Tibial nerve (tissue), 4 donors: ENCODE results near the gene TMEM121.

Source experiments
- EP300 ChIP-seq, 2 donors: sonication (generic); formaldehyde crosslinking; IDR thresholded peaks; one replicate each; pipeline ENCODE4 v1.6.1; 2017; ENCODE audit warnings: antibody characterized with exemption in 2 of 2, mild to moderate bottlenecking in 1 of 2
- TF ChIP-seq, protein P1 (sequence below), 5 experiments: fragments of 200-600 bp in 3 of 5; fragments of 450-650 bp in 2 of 5; sonication (generic) in 3 of 5; IDR thresholded peaks; one replicate each; pipeline ENCODE4 v1.5.1; 2016 to 2019; ENCODE audit warnings: antibody characterized with exemption in 5 of 5, mild to moderate bottlenecking in 3 of 5, moderate library complexity in 2 of 5

DNA sequence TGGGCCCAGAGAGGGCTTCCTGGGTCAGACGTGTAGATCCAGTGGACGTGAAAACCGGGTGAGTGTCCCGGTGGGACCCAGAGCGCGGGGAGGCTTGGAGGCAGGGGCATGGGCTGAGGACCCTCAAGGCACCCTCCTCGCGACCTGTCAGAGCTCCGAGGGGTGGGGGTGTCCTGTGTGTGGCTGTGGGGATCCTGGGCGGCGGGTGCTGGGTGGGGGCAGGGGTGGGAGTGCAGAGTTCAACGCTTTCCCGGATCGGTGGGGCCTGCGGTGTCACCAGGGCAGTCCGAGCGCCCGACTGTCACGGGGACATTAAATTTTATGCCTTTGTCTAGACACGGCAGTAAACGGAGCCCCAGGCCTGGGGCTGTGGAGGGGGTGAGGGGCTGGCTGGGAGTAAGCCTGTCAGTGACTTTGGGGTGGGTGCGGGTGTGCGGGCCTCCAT is 1.0 kb downstream of the TMEM121 start:
- TF ChIP-seq EP300 (IDR thresholded peaks at IDR 0.05), result no peak
- TF ChIP-seq, protein P1, sequence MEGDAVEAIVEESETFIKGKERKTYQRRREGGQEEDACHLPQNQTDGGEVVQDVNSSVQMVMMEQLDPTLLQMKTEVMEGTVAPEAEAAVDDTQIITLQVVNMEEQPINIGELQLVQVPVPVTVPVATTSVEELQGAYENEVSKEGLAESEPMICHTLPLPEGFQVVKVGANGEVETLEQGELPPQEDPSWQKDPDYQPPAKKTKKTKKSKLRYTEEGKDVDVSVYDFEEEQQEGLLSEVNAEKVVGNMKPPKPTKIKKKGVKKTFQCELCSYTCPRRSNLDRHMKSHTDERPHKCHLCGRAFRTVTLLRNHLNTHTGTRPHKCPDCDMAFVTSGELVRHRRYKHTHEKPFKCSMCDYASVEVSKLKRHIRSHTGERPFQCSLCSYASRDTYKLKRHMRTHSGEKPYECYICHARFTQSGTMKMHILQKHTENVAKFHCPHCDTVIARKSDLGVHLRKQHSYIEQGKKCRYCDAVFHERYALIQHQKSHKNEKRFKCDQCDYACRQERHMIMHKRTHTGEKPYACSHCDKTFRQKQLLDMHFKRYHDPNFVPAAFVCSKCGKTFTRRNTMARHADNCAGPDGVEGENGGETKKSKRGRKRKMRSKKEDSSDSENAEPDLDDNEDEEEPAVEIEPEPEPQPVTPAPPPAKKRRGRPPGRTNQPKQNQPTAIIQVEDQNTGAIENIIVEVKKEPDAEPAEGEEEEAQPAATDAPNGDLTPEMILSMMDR (IDR thresholded peaks at IDR 0.05), result no peak
